Activated T-cell treated with anti-CD3 and anti-CD28 coated beads for 48 hours (primary cell): ENCODE data around the gene CALML6.

Experiments
- DNase-seq: peaks from one replicate; pipeline ENCODE4 v3.0.0-alpha.2; 2020; ENCODE audit warnings: low read depth

The CALML6 gene

DNA sequence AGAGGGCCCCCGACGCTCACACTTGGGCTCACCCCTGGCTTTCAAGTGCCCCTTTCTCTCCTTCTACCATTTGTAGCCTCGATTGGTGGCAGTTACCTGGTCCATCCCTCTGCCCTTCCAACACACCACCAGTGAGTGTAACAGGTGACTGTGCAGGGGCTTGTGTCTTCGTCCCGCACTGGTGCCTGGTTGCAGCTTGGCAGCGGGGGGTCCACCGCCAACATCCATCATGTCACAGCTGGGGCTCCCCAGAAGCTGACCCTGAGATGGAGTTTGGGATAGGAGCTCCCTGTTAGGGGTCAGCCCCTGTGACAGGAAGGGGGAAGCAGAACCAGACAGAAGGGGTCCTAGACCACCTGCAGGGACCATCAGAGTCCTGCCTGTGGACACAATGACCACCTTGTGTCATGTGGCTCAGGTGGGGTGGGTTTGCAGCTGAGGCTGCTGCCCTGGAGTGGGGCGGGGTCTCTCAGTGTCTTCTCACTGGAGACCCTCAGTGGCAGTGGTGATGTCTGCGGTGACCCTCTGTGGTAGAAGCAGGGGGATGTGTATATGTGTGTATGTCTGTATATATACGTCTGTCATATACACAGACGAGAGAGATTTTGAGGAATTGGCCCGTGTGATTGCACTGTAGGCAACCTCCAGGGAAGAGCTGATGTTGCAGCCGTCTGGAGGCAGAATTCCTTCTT, 3.6 kb upstream of the CALML6 start:
- no peak for DNase-seq

DNA sequence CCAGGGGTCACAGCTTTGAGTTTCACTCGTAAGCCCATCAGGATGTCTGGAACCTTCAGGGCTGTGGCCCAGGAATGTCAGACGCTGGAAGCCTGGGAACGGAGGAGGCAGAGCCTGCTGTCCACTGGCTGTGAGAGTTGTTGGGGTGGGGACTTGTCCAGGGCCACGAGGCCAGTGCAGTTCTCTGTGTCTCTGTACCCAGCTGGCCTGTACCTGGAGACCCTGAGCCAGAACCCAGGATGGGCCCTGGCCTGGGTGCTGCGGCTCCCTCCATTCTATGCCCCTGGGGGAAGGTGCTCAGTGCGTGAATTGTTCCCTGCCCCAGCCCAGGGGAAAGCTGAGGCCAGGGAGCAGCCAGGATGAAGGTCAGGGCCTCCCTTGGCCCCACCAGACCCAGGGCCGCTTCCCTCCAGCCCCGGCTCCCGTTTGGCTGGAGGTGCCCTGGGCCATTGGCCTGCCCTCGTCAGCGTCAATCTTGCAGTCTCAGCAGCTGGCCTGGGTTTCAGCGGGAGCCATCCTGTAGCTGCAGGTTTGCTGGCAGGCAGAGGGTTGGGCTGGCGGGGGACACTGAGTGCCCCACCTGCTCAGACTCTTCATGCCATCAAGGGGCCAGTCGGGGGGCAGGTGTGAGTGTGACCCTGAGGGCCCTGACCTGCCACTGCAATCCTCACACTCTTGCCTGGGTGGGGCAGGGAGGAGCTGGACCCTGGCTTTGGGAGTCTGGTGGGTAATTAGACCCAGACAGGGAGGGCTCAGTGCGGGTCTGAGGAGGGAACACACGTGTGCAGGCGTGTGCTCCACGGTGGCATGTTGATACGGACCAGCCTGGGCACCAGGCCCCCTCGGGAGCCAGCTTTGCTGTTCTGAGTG, 724 bp upstream of the CALML6 start:
- DNase-seq: no peak

DNA sequence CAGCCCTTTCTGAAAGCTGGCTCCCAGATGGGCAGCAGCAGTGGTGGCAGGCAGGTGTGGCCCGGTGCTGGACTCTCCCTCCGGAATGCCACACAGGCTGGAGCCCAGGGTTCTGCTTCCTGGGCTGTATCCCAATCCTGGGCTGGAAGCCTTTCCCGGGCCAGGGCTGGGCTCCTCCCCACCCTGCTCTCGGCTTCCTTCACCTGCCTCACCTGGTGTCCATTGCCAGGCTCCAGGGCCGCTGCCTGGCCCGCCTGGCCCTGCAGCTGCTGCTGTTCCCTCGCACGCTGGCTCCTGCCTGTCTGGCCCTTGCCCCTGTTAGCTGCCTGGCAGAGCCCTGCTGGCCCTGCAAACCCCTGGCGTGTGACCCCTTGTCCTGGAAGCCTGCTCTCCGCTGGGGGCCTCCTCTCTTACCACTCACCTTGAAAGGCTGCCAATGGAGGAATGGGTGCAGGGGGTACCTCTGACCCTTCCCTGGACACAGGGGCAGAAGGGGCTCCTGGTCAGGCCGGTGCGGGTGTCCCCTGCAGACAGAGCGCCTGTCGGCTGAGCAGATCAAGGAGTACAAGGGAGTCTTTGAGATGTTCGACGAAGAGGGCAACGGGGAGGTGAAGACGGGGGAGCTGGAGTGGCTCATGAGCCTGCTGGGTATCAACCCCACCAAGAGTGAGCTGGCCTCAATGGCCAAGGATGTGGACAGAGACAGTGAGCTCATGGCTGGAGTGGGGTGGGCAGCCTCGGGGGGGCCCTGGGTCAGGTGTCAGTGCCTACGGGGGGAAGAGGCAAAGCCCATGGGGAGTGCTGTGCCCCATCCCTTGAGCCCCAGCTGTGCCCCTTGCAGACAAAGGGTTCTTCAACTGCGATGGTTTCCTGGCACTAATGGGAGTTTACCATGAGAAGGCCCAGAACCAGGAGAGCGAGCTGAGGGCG, 1.1 kb downstream of the CALML6 start:
- DNase-seq: no peak

DNA sequence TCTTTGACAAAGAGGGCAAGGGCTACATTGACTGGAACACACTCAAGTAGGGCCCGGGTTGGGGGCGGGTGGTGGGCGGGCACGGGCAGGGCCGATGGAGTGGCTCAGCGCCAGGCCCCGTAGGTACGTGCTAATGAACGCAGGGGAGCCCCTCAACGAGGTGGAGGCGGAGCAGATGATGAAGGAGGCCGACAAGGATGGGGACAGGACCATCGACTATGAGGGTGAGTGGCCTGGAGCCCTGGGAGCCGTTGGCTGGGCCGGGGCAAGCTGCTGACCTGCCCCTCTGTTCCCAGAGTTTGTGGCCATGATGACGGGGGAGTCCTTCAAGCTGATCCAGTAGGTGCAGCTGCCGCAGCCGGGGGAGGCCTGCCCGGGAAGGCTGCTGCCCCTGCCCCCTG, 1.8 kb downstream of the CALML6 start:
- DNase-seq: no peak

DNA sequence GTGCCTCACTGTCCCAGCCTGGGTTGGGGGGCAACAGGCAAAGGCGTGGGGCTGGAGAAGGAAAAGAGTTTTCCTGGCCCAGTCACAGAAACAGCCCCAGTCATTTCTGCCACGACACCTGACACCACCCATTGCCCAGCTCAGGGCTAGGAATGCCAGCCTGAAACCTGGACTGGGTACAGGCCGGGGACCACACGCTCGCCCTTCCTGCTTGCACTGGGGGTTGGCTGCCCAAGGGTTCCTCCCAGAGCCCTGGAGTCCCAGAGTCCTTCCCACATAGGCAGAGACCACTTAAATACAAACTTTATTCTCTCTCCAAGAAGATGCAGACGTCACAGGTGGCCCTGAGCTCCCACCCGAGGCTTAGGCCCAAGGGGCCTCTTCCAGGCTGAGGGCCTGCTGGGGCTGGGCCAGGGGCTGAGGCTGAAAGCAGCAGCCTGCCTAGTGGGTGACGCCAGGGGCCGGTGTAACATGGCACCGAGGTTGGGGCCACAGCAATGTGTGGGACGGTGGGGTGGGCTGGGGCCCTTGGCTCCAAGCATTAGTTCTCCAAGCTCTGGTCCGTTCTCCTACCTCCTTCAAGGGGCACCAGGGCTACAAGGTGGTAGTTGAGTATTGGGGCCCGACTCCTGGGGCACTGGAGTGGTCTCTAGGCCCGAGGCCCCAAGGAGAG, 2.4 kb downstream of the CALML6 start:
- DNase-seq: no peak

DNA sequence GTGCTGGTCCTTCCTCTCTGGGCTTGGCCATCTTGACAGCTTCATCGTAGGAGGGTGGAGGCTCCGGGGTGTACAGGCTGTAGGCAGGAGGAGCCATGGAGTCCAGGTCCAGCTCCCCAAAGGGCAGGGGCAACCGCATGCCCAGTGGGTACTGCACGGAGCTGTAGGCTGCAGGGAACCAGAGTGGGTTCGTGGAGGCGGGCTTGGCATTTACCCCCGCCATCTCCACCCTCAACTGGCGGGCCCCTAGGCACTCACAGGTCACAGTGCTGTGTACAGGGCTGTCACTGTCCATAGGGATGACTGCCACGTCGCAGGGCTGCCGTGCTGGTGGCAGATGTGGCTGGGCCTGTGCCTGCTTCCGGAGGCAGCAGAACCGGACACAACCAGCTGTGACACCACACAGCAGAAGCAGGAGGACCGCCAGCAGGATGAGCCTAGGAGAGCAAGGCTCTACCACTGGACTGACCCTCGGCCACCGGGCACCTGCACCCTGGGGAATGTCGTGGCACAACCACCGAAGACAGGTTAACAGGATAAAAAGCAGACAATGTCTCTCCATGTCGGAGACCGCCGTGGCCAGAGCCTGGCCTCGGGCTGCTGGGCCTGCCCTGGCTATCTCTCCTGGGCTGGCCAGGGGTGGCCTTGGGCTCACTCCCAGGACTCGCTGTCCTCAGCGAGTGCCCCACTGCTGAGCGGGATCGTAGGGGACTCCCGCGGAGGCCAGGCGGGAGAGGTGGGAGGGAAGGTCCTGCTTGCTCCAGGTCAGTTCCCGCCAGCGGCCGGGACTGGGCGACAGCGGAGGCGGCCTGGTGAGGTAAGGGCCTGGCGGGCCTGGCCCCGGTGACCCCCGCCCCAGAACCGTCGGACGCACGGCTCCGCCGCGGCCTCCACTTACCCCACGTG, 3.2 kb downstream of the CALML6 start:
- no peak for DNase-seq

DNA sequence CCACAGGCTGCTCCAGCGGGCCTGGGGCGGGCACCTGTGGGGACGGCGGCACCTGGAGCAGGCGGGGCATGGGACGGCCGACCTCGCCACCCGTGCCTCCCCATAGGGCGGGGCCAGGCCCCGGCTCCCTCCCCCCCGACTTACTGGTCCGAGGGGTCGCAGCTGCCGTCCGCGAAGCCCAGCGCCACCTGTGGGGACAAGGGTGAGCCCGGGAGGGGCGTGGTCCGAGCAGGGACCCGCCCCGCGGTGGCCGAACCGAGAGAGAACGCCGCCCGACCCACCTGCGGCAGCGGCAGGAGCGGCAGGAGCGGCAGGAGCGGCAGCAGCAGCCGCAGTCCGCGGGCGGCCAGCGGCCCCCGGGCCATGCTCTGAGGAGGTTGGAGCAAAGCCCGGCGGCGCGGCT, 3.8 kb downstream of the CALML6 start, which contains the start of gene TMEM52:
Gene TMEM52 (minus strand): TSS at position 379 of the 403 bp plus-strand sequence. CDS start 14 bp downstream, at position 365.
- DNase-seq: no peak

DNA sequence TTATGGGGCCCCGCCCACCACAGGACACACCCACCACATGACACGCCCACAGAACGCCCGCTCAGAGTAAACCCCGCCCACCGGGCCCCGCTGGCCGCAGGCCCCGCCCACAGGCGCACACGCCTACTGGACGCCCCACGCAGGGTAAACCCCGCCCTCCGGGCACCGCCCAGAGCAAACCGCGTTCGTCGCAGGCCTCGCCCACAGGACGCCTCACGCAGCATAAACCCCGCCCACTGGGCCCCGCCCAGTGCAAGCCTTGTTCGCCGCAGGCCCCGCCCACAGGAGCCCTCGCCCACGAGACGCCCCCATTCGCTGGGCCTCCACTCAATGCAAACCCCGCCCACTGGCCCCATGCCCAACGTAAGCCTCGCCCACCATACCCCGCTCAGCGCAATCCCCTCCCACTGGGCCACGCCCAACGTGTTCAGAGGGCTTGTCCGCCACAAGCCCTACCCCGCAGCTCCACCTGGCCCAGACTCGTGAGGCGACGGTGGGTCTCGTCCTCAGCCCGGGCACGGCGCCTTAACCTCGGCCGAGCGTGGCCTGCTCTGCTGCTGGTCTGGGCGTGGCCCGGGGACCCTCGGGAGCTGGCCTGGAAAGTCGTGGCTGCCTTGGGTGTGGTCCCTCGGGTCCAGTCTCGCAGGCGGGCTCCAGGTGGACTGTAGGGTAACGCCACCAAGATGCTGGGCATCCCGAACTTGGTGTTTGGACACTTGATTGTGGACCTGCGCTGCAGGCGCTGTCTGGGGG, 4.4 kb downstream of the CALML6 start:
- DNase-seq: peak; percentile 99

DNA sequence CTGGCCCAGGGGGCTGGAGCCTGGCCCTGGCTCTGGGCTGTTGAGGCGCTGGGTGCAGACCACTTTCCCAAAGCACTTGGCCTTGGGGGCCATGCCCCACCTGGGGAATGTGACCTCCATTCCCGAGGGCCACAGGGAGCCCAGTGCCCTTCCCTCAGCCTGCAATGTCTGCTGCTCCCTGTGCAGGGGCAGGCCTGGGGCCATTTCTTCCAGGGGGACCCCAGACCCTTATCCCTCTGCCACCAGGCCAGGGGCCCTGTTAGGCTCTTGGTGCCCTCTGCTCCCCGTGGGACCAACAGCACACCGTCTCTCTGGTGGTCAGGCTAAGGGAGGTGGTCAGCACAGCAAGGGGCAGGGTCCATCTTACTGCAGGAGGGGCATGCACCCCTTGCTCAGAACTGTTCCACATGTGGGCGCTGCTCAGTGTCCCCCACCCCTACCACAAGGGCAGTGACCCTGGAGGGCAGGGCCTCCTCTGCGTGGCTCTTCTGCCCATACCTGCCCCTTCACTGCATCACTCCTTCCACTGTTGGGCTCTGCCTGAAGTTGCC, 5.1 kb downstream of the CALML6 start:
- DNase-seq: no peak

DNA sequence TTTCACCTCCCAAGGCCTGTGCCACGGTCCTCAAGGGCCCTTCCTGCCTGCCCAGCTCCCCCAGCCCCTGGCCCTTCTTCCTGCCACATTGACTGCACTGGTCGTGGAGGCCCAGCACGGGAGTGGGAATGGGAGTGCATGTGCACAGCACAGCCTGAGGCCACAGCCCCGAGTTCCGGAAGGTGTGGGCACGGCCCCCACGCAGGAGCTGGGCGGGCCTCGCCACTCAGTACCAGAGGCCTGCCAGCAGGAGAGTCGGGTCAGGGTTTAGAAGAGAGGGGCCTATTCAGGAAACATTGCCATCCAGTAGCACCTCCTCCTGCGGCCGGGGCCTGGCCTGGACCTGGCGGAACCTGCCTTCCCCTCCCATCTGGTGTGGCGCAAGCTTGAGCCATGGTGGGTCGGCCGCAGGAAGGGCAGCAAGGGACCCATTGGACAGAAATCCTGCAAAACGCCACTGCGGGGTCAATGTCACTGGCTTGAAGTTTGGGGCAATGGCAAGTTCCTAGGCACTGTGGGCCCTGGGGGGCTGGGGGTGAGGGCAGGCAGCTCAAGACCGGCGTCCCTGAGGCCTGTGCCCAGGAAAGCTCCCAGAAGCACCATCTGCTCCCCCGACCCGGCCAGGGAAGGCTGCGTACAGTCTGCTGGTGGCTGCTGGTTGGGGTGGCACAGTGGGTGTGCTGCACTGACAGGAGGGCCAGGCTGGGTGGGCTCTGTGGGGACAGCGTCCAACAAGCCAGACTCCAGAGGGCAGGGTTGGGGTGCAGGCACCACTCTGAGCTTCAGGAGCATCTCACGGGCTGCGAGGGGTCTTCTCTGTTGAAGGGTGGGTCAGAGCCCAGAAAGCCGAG, 5.8 kb downstream of the CALML6 start:
- no peak for DNase-seq

DNA sequence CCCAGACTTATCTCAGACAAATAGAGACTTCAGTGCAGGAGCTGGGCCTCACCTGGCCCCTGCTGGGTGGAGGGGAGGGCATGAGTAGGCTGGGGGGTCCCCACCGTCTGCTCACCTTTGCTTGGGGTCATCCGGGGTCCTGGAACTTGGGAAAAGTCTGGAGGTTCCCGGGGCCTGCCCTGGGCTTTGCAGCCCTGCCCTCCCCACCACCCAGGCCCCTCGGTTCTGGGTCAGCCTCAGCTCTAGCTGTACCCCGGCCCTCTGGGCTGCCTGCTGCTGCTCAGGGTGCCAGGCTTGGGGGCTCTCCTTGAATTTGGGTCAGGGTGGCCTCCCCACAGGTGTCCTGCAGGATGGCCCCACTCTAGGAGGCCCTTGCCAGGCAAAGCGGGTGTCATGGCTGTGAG, 6.4 kb downstream of the CALML6 start:
- DNase-seq: no peak

DNA sequence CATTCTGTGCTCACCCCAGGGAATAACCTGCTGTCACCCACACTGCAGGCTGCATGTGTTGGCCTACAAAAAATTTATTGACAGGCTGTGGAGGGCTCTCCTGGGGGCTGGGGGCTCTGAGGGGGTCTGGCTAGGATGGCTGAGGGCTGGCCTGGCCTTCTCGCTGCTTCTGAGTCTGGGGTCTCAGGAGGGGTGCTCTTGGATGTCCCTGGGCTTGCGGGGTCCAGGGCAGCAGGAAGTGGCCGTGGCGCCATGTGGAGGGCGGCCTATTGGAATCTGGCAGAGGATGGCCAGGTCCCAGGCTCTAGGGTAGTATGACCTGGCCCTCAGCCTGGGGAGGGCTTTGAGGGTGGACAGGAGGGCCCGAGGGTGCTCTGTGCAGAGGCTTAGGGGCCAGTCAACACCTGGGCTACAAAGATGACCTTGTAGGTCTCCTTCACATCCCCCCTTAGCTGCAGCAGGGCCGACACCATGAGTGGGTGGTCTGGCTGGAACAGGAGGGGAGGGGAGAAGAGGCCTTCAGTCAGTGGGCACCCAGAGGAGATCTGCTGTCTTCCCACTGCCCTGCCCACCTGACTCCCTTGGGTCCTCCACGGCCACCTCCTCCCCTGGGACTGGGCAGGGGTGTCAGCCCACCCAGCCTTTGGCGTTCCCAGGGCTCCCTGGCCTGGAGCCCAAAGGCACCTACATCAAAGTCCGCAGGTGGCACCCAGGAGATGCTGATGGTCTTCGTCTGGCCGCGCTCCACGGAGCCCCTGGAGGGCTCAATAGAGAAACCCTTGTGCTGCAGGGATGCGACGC, 7.0 kb downstream of the CALML6 start:
- no peak for DNase-seq

DNA sequence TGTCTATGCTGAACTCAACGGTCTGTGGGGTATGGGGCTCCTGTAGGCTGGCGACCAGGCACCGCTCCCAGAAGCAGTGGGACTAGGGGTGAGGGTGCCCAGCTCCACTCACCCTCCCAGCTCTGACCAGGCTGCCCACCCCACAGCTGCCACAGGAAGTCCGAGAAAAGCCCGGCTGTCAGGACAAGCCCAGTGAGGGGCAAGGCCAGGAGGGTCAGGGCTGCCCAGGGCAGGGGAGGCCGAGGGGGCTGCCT, 7.6 kb downstream of the CALML6 start:
- no peak for DNase-seq

DNA sequence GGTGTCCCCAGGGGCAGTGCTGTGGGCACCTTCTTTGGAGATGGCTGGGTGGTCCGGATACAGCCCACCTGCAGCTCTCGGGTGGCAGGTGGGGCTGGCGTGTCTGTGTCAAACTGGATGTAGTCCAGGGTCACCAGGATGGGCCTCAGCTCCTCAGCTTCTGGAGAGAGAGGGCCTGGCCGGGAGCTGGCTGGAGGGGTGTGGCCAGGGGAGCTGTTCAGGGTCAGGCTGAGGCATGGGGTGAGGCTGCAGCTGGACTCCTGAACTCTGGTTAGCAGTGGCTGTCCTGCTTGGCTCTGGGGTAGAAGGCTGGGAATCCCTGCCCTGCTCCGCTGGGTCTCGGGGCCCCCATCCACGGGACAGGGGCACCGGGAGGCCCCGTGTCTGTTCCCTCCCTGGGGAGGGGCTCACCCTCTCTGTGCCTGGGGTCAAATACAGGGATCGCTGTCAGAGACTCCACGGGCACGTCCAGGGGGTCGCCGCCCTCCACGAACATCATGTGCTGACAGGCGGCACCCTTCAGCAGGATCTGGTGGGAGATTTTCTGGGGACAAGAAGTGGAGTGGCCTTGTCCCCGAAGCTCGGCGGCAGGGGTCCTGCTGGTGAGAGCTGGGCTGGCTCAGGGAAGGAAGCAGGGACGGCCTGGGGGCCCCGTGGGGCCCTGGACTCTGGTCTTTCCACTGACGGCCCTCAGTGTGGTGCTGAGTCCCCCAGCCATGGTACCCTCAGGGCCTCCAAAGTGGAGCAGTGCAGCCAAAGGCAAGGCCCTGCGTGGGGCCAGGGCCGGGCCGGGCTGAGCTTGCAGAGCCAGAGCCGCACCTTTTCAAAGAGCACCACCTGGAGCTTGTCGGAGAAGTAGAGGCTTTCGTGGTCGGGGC, 8.1 kb downstream of the CALML6 start:
- DNase-seq: no peak

DNA sequence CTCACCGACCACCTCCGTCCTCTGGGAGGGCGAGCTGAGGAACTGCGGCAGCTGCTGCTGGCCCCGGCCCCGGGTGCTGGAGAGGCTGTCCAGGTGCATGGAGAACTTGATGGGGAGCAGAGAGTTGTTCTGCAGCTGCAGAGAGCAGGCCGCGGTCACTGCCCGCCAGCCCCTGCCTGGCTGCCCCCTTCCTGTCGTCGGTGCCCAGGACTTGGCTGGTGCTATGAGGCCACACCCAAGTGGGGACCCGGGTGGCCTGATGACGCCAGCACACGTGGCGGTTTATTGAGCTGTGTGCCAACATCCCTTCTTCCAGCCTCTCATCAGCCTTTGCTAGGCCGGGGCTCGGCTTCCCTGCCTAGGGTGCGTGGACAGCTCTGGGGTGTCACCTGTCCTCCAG, 9.3 kb downstream of the CALML6 start:
- DNase-seq: no peak

DNA sequence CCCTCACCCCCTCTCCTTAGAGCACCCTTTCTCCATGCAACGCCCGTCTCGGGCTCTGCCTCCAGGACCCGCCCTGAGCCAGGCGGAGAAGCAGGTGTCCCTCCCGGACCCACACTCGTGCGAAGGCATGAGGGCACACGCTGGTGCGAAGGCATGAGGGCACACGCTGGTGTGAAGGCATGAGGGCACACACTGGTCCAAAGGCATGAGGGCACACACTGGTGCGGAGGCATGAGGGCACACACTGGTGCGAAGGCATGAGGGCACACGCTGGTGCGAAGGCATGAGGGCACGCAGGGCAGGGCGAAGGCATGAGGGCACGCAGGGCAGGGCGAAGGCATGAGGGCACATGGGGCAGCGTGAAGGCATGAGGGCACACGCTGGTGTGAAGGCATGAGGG, 9.8 kb downstream of the CALML6 start:
- no peak for DNase-seq
